NB4 (cell line): Measurements from ENCODE around the gene NDUFB4.

Experiments used
- DNase-seq: peaks from one replicate; pipeline ENCODE4 v3.0.0; 2010; ENCODE audit warnings: low read depth
- H3K4me3 ChIP-seq: one replicate; pipeline ENCODE4 v1.5.1; 2011; ENCODE audit warnings: mild to moderate bottlenecking, low read depth, low read length, moderate library complexity
- CTCF ChIP-seq: IDR thresholded peaks from one replicate; pipeline ENCODE4 v1.5.1; 2012; ENCODE audit warnings: low read depth, low read length
- MAX ChIP-seq: IDR thresholded peaks from 2 replicates; pipeline ENCODE4 v1.6.1; 2011; ENCODE audit warnings: low read depth, low read length
- MYC ChIP-seq: IDR thresholded peaks from 2 replicates; pipeline ENCODE4 v1.6.1; 2011; ENCODE audit warnings: low read depth, low read length
- POLR2A ChIP-seq: IDR thresholded peaks from 2 replicates; pipeline ENCODE4 v1.6.1; 2011; ENCODE audit warnings: mild to moderate bottlenecking; ENCODE audit not compliant: insufficient read length; ENCODE audit errors: extremely low read depth

Gene NDUFB4

GRCh38 chr3:120599211-120599610 is 3.1 kb downstream of the NDUFB4 start:
- H3K4me3 ChIP-seq = no peak overlapping the region
- no peak for TF ChIP-seq MYC
- TF ChIP-seq POLR2A = no peak
- DNase-seq = no peak

GRCh38 chr3:120601554-120601953 is 5.4 kb downstream of the NDUFB4 start:
- no peak overlapping the region for H3K4me3 ChIP-seq
- no peak for TF ChIP-seq POLR2A
- TF ChIP-seq MAX = no peak
- TF ChIP-seq MYC = no peak
- TF ChIP-seq CTCF = no peak
- no peak for DNase-seq

- H3K4me3 ChIP-seq = no peak overlapping the region
- TF ChIP-seq CTCF (no peak), MYC (no peak), MAX (no peak), POLR2A (no peak)
- no peak for DNase-seq
These were observed 6.5 kb downstream of the NDUFB4 start for GRCh38 chr3:120602682-120603081.

- no peak overlapping the region for H3K4me3 ChIP-seq
- TF ChIP-seq CTCF (no peak), MYC (no peak), POLR2A (no peak), MAX (no peak)
- DNase-seq = no peak
These were observed 8.2 kb downstream of the NDUFB4 start for GRCh38 chr3:120604382-120604781.

- no peak overlapping the region for H3K4me3 ChIP-seq
- no peak for DNase-seq
- no peak for TF ChIP-seq MYC
- TF ChIP-seq MAX = no peak
- no peak for TF ChIP-seq CTCF
- TF ChIP-seq POLR2A = no peak
These were observed 8.6 kb downstream of the NDUFB4 start for GRCh38 chr3:120604784-120605183.

- H3K4me3 ChIP-seq = no peak overlapping the region
- TF ChIP-seq MYC (no peak), POLR2A (no peak), MAX (no peak), CTCF (no peak)
- no peak for DNase-seq
These were observed 12.4 kb downstream of the NDUFB4 start for GRCh38 chr3:120608506-120608905.

- no peak for DNase-seq
- no peak overlapping the region for H3K4me3 ChIP-seq
- TF ChIP-seq MYC (no peak), MAX (no peak), CTCF (no peak), POLR2A (no peak)
These were observed 18.6 kb downstream of the NDUFB4 start for GRCh38 chr3:120614765-120615164.
